Measurements from ENCODE around the gene USP38.
"Not testable (repeated sequence)": the region's sequence is repeated elsewhere in the genome, so short reads cannot be mapped to it uniquely, and the experiment has no call there.

USP38 gene

GRCh38 chr4:143267690-143268089 lies 83.0 kb downstream of the USP38 start:
- DNase-seq = not testable (repeated sequence)

GRCh38 chr4:143270256-143270838 lies 85.6 kb downstream of the USP38 start:
- DNase-seq = no peak
